BLaER1 treated with 17β-estradiol and CSF1 and Interleukin-3, amounts not matched to agents 10 nM and 100 nM (cell line): ENCODE results near the gene TSC1.
A peak's percentile ranks its signal among the peaks of the same experiment; 100 is the strongest.

Experiments
- H3K27ac ChIP-seq, 11 experiments: shearing (Covaris generic); formaldehyde crosslinking; 2 replicates each; pipeline ENCODE4 v1.8.1; 2022
- H3K27me3 ChIP-seq, 11 experiments: shearing (Covaris generic); formaldehyde crosslinking; 2 replicates each; pipeline ENCODE4 v1.8.1; 2022
- H3K36me3 ChIP-seq, 11 experiments: shearing (Covaris generic); formaldehyde crosslinking; 2 replicates each; pipeline ENCODE4 v1.8.1; 2022
- H3K4me1 ChIP-seq, 10 experiments: shearing (Covaris generic); formaldehyde crosslinking; 2 replicates each; pipeline ENCODE4 v1.8.1; 2022
- H3K4me2 ChIP-seq, 11 experiments: shearing (Covaris generic); formaldehyde crosslinking; 2 replicates each; pipeline ENCODE4 v1.8.1; 2022
- H3K4me3 ChIP-seq, 10 experiments: shearing (Covaris generic); formaldehyde crosslinking; 2 replicates each; pipeline ENCODE4 v1.8.1; 2022
- H3K9ac ChIP-seq, 11 experiments: shearing (Covaris generic); formaldehyde crosslinking; 2 replicates each; pipeline ENCODE4 v1.8.1; 2022
- H3K9me3 ChIP-seq, 11 experiments: shearing (Covaris generic); formaldehyde crosslinking; replicated peaks in 1 of 11; 2 replicates each; pipeline ENCODE4 v1.8.1; 2022
- H4K20me1 ChIP-seq, 11 experiments: shearing (Covaris generic); formaldehyde crosslinking; 2 replicates each; pipeline ENCODE4 v1.8.1; 2022
- Cebpa-rat ChIP-seq, 11 experiments: shearing (Covaris generic); IDR thresholded peaks; 2 replicates each; pipeline ENCODE4 v1.8.1; 2022

Gene TSC1

GRCh38 chr9:132861666-132862065, 82.8 kb downstream of the TSC1 start:
- no peak overlapping the region for H3K4me3 ChIP-seq
- peak overlapping the region in 2 of 11 experiments; percentile 5 to 27; a peak in 2 of 22 replicates for H3K27ac ChIP-seq
- H3K36me3 ChIP-seq, result no peaks in the 10 kb centered on the region
- H3K9ac ChIP-seq, result peak overlapping the region in 1 of 11 experiments; percentile 7; a peak in 2 of 22 replicates
- H4K20me1 ChIP-seq, result no peaks in the 10 kb centered on the region
- peaks cover 10 to 24% (median 18%) of the 10 kb centered on the region in 11 experiments; a peak in 16 of 22 replicates for H3K27me3 ChIP-seq
- peak overlapping the region in 10 of 11 experiments; percentile 10 to 68 (median 38); a peak in 17 of 22 replicates for H3K4me2 ChIP-seq
- no peak for TF ChIP-seq Cebpa-rat (IDR thresholded peaks at IDR 0.05)
- H3K9me3 ChIP-seq, result no peaks in the 10 kb centered on the region
- H3K4me1 ChIP-seq, result peaks cover 17 to 53% (median 48%) of the 10 kb centered on the region in 10 experiments

DNA sequence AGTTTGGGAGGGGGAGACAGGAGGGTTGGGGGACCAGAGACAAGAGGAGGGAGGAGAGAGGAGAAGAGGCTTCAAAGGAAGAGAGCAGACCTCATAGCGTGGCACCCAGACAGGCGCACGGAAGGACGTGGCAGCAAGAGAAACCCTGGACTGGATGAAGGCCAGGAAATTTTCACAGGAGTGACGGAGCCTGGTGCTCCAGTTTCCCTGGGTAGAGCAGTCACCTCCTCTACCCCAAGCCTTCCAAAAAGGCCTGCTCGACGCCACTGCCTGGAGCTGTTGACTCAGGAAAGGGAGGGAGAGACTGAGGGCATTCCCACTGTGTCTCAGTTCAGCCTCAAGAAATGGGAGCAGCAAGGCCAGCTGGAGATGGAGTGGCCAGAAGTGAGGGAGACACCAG, 85.7 kb downstream of the TSC1 start:
- H4K20me1 ChIP-seq, result no peaks in the 10 kb centered on the region
- peak overlapping the region in 9 of 11 experiments; percentile 53 to 86 (median 79); a peak in 17 of 22 replicates for H3K4me2 ChIP-seq
- 0 out of 22 replicates have a peak overlapping the region, but pooled peaks of 1 of the 11 experiments have one; percentile 33 for H3K9ac ChIP-seq
- peaks cover 10 to 24% (median 18%) of the 10 kb centered on the region in 11 experiments; a peak in 16 of 22 replicates for H3K27me3 ChIP-seq
- TF ChIP-seq Cebpa-rat (IDR thresholded peaks at IDR 0.05), result no peak
- no peak overlapping the region for H3K27ac ChIP-seq
- H3K9me3 ChIP-seq, result no peaks in the 10 kb centered on the region
- H3K36me3 ChIP-seq, result no peaks in the 10 kb centered on the region
- peaks cover 23 to 73% (median 62%) of the 10 kb centered on the region in 10 experiments for H3K4me1 ChIP-seq
- no peak overlapping the region for H3K4me3 ChIP-seq

- Histone ChIP-seq H3K36me3 (no peaks in the 10 kb centered on the region), H3K4me2 (peak overlapping the region; percentile 36 to 86 (median 78)), H3K4me1 (peaks cover 23 to 70% (median 59%) of the 10 kb centered on the region in 10 experiments), H3K27ac (no peak overlapping the region), H3K27me3 (peaks cover 10 to 24% (median 18%) of the 10 kb centered on the region in 11 experiments; a peak in 16 of 22 replicates), H3K9me3 (no peaks in the 10 kb centered on the region), H3K4me3 (no peak overlapping the region; a peak in 1 of 20 replicates), H3K9ac (peak overlapping the region in 7 of 11 experiments; percentile 16 to 42 (median 38); a peak in 11 of 22 replicates), H4K20me1 (no peaks in the 10 kb centered on the region)
- no peak for TF ChIP-seq Cebpa-rat (IDR thresholded peaks at IDR 0.05)
Measured at GRCh38 chr9:132857616-132858342, 86.6 kb downstream of the TSC1 start.

DNA sequence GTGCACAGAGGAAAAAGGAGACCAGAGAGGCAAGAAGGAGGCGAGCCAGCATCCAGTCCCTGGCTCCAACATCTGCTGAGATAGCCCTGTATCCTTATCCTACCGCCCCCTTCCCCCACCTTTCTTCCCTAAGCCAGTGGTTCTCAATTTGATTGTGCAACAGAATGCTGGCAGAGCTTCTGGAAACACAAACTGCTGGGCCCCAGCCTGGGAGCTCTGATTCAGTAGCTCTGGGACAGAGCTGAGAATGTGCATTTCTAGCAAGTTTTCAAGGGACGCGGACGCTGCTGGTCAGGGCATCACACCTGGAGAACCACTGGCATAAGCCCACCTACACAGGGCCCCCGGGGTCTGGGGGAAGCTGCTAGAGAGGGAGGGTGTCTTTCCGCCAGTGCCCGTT, 87.4 kb downstream of the TSC1 start:
- no peaks in the 10 kb centered on the region for H3K9me3 ChIP-seq
- H3K9ac ChIP-seq, result peak overlapping the region in 2 of 11 experiments; percentile 32 to 40; a peak in 2 of 22 replicates
- peak overlapping the region; percentile 36 to 86 (median 78) for H3K4me2 ChIP-seq

GRCh38 chr9:132855904-132856303, 88.5 kb downstream of the TSC1 start:
- H3K9me3 ChIP-seq, result no peaks in the 10 kb centered on the region
- no peaks in the 10 kb centered on the region for H3K36me3 ChIP-seq
- no peak overlapping the region for H3K4me3 ChIP-seq
- peaks cover 10 to 24% (median 18%) of the 10 kb centered on the region in 11 experiments; a peak in 16 of 22 replicates for H3K27me3 ChIP-seq
- no peak overlapping the region for H3K27ac ChIP-seq
- H4K20me1 ChIP-seq, result no peaks in the 10 kb centered on the region
- peak overlapping the region; percentile 3 to 86 (median 78); a peak in 19 of 22 replicates for H3K4me2 ChIP-seq
- H3K9ac ChIP-seq, result no peak overlapping the region
- H3K4me1 ChIP-seq, result peaks cover 29 to 63% (median 53%) of the 10 kb centered on the region in 10 experiments
- TF ChIP-seq Cebpa-rat (IDR thresholded peaks at IDR 0.05), result no peak

More for the DNA sequence above, 87.4 kb downstream of the TSC1 start:
- peak in 4 of 11 experiments; percentile 15 to 54 (median 29); a peak in 5 of 22 replicates for TF ChIP-seq Cebpa-rat (IDR thresholded peaks at IDR 0.05)
- Histone ChIP-seq H3K27ac (no peak overlapping the region), H3K27me3 (peaks cover 10 to 24% (median 18%) of the 10 kb centered on the region in 11 experiments; a peak in 16 of 22 replicates), H3K36me3 (no peaks in the 10 kb centered on the region), H3K4me1 (peaks cover 23 to 63% (median 54%) of the 10 kb centered on the region in 10 experiments), H3K4me3 (no peak overlapping the region), H4K20me1 (no peaks in the 10 kb centered on the region)

GRCh38 chr9:132854832-132855231, 89.6 kb downstream of the TSC1 start:
- TF ChIP-seq Cebpa-rat (IDR thresholded peaks at IDR 0.05), result no peak
- H4K20me1 ChIP-seq, result no peaks in the 10 kb centered on the region
- H3K4me1 ChIP-seq, result peaks cover 34 to 68% (median 54%) of the 10 kb centered on the region in 10 experiments
- H3K36me3 ChIP-seq, result no peaks in the 10 kb centered on the region
- H3K4me3 ChIP-seq, result no peak overlapping the region
- H3K9ac ChIP-seq, result no peak overlapping the region
- H3K27me3 ChIP-seq, result peaks cover 10 to 24% (median 18%) of the 10 kb centered on the region in 11 experiments; a peak in 16 of 22 replicates
- no peak overlapping the region for H3K27ac ChIP-seq
- peak overlapping the region in 5 of 11 experiments; percentile 31 to 79 (median 48); a peak in 9 of 22 replicates for H3K4me2 ChIP-seq
- no peaks in the 10 kb centered on the region for H3K9me3 ChIP-seq

DNA sequence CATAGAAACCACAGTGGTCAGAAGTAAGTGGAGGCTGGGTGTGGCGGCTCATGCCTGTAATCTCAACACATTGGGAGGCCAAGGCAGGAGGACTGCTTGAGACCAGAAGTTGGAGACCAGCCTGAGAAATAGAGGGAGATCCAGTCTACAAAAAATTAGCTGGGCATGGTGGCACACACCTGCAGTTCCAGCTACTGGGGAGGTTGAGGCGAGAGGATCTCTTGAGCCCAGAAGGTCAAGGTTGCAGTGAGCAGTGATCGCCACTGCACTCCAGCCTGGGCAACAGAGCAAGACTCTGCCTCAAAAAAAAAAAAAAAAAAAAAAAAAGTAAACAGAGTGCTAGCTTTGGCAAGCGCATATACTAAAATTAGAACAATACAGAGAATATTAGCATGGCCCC, 90.9 kb downstream of the TSC1 start:
- H3K9ac ChIP-seq, result no peak overlapping the region
- peaks cover 38 to 74% (median 61%) of the 10 kb centered on the region in 10 experiments for H3K4me1 ChIP-seq
- H3K4me3 ChIP-seq, result no peak overlapping the region
- H3K9me3 ChIP-seq, result no peaks in the 10 kb centered on the region
- no peak overlapping the region for H3K27ac ChIP-seq
- H4K20me1 ChIP-seq, result no peaks in the 10 kb centered on the region
- H3K27me3 ChIP-seq, result peaks cover 8 to 17% (median 12%) of the 10 kb centered on the region in 11 experiments; a peak in 16 of 22 replicates
- H3K36me3 ChIP-seq, result no peaks in the 10 kb centered on the region
- TF ChIP-seq Cebpa-rat (IDR thresholded peaks at IDR 0.05), result no peak
- H3K4me2 ChIP-seq, result no peak overlapping the region

- Histone ChIP-seq H3K27ac (no peak overlapping the region; a peak in 1 of 22 replicates), H3K9me3 (no peaks in the 10 kb centered on the region), H3K27me3 (no peaks in the 10 kb centered on the region), H3K4me1 (peaks cover 15 to 57% (median 47%) of the 10 kb centered on the region in 10 experiments), H3K9ac (no peak overlapping the region), H3K4me2 (peak overlapping the region in 8 of 11 experiments; percentile 3 to 55 (median 34); a peak in 6 of 22 replicates), H3K36me3 (no peaks in the 10 kb centered on the region), H4K20me1 (no peaks in the 10 kb centered on the region), H3K4me3 (no peak overlapping the region)
- no peak for TF ChIP-seq Cebpa-rat (IDR thresholded peaks at IDR 0.05)
Measured at GRCh38 chr9:132849185-132849706, 95.2 kb downstream of the TSC1 start.
